Astrocyte of the spinal cord (primary cell): ENCODE measurements around the gene HSPA4.

Source experiments
- DNase-seq: peaks from one replicate; pipeline ENCODE4 v3.0.0; 2011; ENCODE audit warnings: low read depth, low spot score
- H3K4me3 ChIP-seq: 2 replicates; pipeline ENCODE4 v1.5.1; 2011; ENCODE audit warnings: low read depth, mild to moderate bottlenecking, low read length, moderate library complexity
- CTCF ChIP-seq: IDR thresholded peaks from 2 replicates; pipeline ENCODE4 v1.5.1; 2012; ENCODE audit warnings: low read depth, mild to moderate bottlenecking, low read length, inconsistent platforms
- in situ Hi-C: cut with HindIII; loops from 2 replicates; pipeline ENCODE4 v1.10.0; 2017; ENCODE audit warnings: low sequenced_read_pairs

Gene HSPA4

GRCh38 chr5:133116601-133117000 lies 64.8 kb downstream of the HSPA4 start:
- TF ChIP-seq CTCF, result no peak
- H3K4me3 ChIP-seq, result no peak overlapping the region
- in situ Hi-C loops, result no loop called here
- no peak for DNase-seq

- H3K4me3 ChIP-seq, result no peak overlapping the region
- TF ChIP-seq CTCF, result no peak
- in situ Hi-C loops, result no loop called here
- no peak for DNase-seq
These were observed 65.5 kb downstream of the HSPA4 start for GRCh38 chr5:133117166-133117911.

- no peak overlapping the region for H3K4me3 ChIP-seq
- no peak for TF ChIP-seq CTCF
- no peak for DNase-seq
- in situ Hi-C loops, result no loop called here
These were observed 66.2 kb downstream of the HSPA4 start for GRCh38 chr5:133117912-133118445.

DNA sequence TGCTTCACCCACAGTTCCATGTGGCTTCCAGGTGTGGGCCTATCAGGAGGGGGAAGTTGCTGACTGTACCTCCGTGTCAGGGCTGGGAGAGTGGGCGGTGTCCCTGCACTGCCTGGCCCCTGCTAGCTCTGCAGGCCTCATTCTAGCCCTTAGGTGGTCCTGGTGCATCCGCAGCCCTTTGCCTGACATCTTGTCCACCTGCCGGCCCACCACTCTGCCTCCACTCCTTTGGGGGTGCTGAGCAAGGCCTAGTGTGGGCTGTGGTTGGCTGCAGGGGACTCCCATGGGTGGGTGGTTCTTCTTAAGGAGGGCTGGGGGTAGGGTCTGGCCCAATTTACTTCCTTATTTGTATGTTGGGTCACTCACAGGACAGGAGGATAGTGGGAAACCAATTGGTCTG lies 66.9 kb downstream of the HSPA4 start:
- DNase-seq, result no peak
- in situ Hi-C loops, result no loop called here
- TF ChIP-seq CTCF, result no peak
- H3K4me3 ChIP-seq, result no peak overlapping the region

- in situ Hi-C loops, result no loop called here
- H3K4me3 ChIP-seq, result no peak overlapping the region
- TF ChIP-seq CTCF, result no peak
- DNase-seq, result no peak
These were observed 67.5 kb downstream of the HSPA4 start for GRCh38 chr5:133119233-133119711.

DNA sequence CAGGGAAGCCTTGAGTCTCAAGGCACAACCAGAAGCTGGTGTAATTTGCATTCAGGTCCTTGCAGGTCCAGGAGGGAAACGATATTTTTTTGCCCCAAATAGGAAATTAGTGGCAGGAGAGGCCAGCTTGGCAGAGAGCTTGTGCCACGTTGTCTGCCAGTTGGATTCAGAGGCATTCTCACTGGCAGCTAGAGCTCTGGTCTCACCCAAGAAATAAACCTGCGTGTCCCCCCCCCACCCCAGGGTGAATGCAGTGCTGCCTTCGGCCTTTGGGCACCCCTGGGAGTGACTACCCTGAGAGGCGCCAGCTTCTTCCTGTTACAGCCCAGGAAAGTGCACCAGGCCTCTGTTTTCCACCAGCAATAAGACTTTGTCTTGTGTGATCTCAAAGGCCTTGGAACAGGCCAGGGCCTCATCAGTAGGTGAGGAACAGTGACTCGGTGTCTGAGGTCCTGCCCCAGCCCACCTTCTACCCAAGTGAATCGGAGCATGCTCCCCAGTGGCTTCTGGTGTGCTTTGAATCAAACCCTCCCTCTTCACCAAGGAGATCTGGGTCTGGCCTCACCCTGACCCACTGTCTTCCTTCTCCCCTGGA lies 68.4 kb downstream of the HSPA4 start:
- in situ Hi-C loops, result no loop called here
- DNase-seq, result no peak
- no peak for TF ChIP-seq CTCF
- H3K4me3 ChIP-seq, result no peak overlapping the region
